Choroid plexus epithelial cell (primary cell): ENCODE measurements around the gene MRPL24.

Source experiments
- DNase-seq: peaks from one replicate; pipeline ENCODE4 v3.0.0-alpha.2; 2010; ENCODE audit warnings: low read depth
- H3K4me3 ChIP-seq: 2 replicates; pipeline ENCODE4 v1.5.1; 2011; ENCODE audit warnings: low read depth, mild to moderate bottlenecking, control low read depth, low read length, moderate library complexity
- CTCF ChIP-seq: conservative IDR thresholded peaks from 2 replicates; pipeline ENCODE4 v1.5.1; 2011; ENCODE audit warnings: low read depth, mild to moderate bottlenecking, control low read depth, inconsistent platforms, low read length, moderate library complexity

The MRPL24 gene

GRCh38 chr1:156742801-156743200 is 1.9 kb upstream of the MRPL24 start:
- no peak for TF ChIP-seq CTCF
- H3K4me3 ChIP-seq: no peak overlapping the region
- DNase-seq: no peak

- DNase-seq: no peak
- H3K4me3 ChIP-seq: no peak overlapping the region
- no peak for TF ChIP-seq CTCF
Measured at GRCh38 chr1:156742017-156742416, 1.1 kb upstream of the MRPL24 start.

GRCh38 chr1:156741481-156741983 is 644 bp upstream of the MRPL24 start:
- DNase-seq: no peak
- TF ChIP-seq CTCF: no peak
- H3K4me3 ChIP-seq: peak overlapping the region; percentile 48

GRCh38 chr1:156740237-156740740 is 599 bp downstream of the MRPL24 start:
- H3K4me3 ChIP-seq: peak overlapping the region; percentile 91
- no peak for DNase-seq
- TF ChIP-seq CTCF: no peak

- no peak for DNase-seq
- H3K4me3 ChIP-seq: no peak overlapping the region
- no peak for TF ChIP-seq CTCF
Measured at GRCh38 chr1:156738916-156739315, 2.0 kb downstream of the MRPL24 start.

- TF ChIP-seq CTCF: no peak
- no peak for DNase-seq
- no peak overlapping the region for H3K4me3 ChIP-seq
Measured at GRCh38 chr1:156738407-156738806, 2.5 kb downstream of the MRPL24 start.

GRCh38 chr1:156733989-156734584 is 6.8 kb downstream of the MRPL24 start:
- no peak for DNase-seq
- TF ChIP-seq CTCF: no peak
- H3K4me3 ChIP-seq: no peak overlapping the region
